Activated T-cell treated with anti-CD3 and anti-CD28 coated beads for 1 hour (primary cell): ENCODE data around the gene CARNS1.
"Not testable (repeated sequence)": the region's sequence is repeated elsewhere in the genome, so short reads cannot be mapped to it uniquely, and the experiment has no call there.

Experiments
- DNase-seq: peaks from one replicate; pipeline ENCODE4 v3.0.0-alpha.2; 2020; ENCODE audit warnings: low read depth

The CARNS1 gene

GRCh38 chr11:67409781-67410368 is 5.6 kb upstream of the CARNS1 start:
- DNase-seq, result no peak

GRCh38 chr11:67410369-67410831 is 5.1 kb upstream of the CARNS1 start:
- DNase-seq, result no peak

GRCh38 chr11:67410984-67411784 is 4.3 kb upstream of the CARNS1 start:
- no peak for DNase-seq

GRCh38 chr11:67411785-67412152 is 3.7 kb upstream of the CARNS1 start:
- no peak for DNase-seq

GRCh38 chr11:67412495-67413179 is 2.8 kb upstream of the CARNS1 start:
- DNase-seq, result no peak

- DNase-seq, result no peak
Observed at GRCh38 chr11:67413266-67413849, 2.1 kb upstream of the CARNS1 start.

GRCh38 chr11:67416416-67417335 is 1.2 kb downstream of the CARNS1 start:
- peak; percentile 74 for DNase-seq

GRCh38 chr11:67417425-67417824 is 1.9 kb downstream of the CARNS1 start:
- DNase-seq, result no peak

GRCh38 chr11:67418476-67419281 is 3.2 kb downstream of the CARNS1 start:
- no peak for DNase-seq

- no peak for DNase-seq
Observed at GRCh38 chr11:67419325-67420049, 4.0 kb downstream of the CARNS1 start.

- no peak for DNase-seq
Observed at GRCh38 chr11:67420147-67420645, 4.7 kb downstream of the CARNS1 start.

- peak; percentile 98 for DNase-seq
Observed at GRCh38 chr11:67420646-67421429, 5.4 kb downstream of the CARNS1 start.

- DNase-seq, result no peak
Observed at GRCh38 chr11:67421430-67422031, 6.1 kb downstream of the CARNS1 start.

GRCh38 chr11:67422891-67423290 is 7.4 kb downstream of the CARNS1 start:
- no peak for DNase-seq

- DNase-seq, result no peak
Observed at GRCh38 chr11:67423466-67423865, 8.0 kb downstream of the CARNS1 start.

GRCh38 chr11:67423891-67424613 is 8.6 kb downstream of the CARNS1 start:
- no peak for DNase-seq

GRCh38 chr11:67427364-67427859 is 11.9 kb downstream of the CARNS1 start:
- DNase-seq, result not testable (repeated sequence)
